Stimulated activated naive CD4-positive, alpha-beta T cell treated with Interleukin-2 at 50 U/mL for 16 hours (primary cell): ENCODE measurements around the gene TMEM190.
A peak's percentile ranks its signal among the peaks of the same experiment; 100 is the strongest.
"Not testable (repeated sequence)": the region's sequence is repeated elsewhere in the genome, so short reads cannot be mapped to it uniquely, and the experiment has no call there.

ENCODE experiments used
- DNase-seq: peaks from one replicate; lab custom pipeline; 2025; lab: John Stamatoyannopoulos, UW

Gene TMEM190

DNA sequence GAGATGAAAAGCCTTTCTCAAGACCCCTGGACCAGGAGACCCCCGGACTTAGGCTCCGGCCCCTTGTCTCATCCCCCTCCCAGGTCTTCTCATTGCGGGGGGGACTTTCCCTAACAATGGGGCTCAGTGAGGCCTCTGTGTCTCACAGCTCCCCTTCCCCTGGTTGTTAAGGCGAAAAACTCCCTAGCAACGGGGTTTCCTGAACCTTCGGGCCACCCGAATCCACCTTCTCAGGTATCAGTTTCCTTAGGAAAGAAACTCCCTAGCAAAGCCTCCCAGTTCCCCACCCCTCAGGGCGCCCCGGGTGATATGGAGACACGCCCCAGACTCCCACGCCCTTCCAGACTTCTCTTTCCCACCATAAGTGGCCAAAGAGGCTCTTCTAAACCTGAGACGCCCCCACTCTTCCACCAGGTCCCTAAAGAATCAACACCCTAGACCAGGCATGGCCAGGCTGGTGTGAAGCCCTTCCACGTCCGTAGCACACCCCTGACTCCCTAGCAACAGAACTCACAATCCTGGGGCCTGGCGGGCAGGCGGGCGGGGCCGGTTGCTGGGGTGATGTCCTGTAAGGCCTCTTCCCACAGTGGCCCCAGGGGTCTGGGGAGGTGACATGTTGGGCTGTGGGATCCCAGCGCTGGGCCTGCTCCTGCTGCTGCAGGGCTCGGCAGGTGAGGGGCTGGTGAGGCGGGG lies at the start of gene TMEM190:
Gene TMEM190 (plus strand): TSS at position 586 of the 693 bp plus-strand sequence. CDS start 28 bp downstream, at position 614.
- no peak for DNase-seq

DNA sequence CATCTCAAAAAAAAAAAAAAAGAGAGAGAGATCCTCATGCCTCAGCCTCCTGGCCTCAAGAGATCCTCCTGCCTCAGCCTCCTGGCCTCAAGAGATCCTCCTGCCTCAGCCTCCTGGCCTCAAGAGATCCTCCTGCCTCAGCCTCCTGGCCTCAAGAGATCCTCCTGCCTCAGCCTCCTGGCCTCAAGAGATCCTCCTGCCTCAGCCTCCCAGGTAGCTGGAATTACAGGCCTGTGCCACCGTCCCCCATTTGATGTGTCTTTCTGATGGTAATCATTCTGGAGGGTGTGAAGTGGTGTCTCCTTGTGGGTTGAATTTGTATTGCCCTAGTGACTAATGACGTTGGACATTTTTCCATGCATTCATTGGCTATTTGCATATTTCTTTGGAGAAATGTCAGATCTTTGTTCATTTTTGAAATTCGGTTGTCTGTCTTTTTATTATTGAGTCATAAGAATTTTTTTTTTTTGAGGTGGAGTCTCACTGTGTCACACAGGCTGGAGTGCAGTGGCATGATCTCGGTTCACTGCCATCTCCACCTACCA lies 47.8 kb upstream of the TMEM190 start:
- not testable (repeated sequence) for DNase-seq

DNA sequence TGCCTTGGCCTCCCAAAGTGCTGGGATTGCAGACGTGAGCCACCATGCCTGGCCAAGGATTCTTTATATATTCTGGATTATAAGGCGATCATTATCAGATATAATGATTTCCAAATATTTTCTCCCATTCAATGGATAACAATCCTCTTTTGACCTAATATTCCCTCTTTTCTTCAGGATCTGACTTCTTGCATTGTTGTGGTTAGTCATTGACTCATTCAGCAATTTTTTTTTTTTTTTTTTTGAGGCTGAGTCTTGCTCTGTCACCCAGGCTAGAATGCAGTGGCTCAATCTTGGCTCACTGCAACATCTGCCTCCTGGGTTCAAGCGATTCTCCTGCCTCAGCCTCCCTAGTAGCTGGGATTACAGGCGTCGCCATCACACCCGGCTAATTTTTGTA lies 46.8 kb upstream of the TMEM190 start:
- not testable (repeated sequence) for DNase-seq

DNA sequence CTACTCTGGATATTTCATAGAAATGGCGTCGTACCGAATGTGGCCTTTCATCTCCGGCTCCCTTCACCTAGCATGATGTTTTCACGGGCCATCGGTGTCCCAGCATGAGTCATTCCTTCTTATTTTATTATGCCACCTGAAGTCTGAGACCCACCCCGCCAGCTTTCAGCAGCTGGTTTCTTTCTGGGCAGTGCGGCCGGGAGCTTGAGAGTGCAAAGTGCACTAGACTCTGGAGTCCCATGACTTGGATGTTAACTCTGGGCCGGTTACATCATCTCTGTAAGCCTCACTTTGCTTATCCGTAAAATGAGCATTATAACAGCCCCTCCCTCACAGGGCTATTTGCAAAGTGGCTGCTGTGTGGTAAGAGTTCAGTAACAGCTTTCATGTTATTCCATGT lies 42.8 kb upstream of the TMEM190 start:
- DNase-seq, result no peak

DNA sequence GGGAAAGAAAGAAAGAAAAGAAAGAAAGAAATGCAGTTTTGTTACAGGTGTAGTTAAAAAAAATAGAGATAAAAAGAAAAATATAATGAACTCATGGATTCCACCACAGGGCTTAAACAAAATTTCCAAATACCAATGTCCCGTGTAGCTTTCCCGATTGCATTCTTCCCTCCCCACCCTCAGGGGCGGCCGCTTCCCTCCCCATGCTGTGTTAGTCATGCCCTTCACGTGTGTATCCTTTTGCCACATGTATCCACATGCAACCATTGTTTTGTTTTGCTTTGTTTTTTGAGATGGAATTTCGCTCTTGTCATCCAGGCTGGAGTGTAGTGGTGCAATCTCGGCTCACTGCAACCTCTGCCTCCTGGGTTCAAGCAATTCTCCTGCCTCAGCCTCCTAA lies 40.5 kb upstream of the TMEM190 start:
- DNase-seq, result no peak

DNA sequence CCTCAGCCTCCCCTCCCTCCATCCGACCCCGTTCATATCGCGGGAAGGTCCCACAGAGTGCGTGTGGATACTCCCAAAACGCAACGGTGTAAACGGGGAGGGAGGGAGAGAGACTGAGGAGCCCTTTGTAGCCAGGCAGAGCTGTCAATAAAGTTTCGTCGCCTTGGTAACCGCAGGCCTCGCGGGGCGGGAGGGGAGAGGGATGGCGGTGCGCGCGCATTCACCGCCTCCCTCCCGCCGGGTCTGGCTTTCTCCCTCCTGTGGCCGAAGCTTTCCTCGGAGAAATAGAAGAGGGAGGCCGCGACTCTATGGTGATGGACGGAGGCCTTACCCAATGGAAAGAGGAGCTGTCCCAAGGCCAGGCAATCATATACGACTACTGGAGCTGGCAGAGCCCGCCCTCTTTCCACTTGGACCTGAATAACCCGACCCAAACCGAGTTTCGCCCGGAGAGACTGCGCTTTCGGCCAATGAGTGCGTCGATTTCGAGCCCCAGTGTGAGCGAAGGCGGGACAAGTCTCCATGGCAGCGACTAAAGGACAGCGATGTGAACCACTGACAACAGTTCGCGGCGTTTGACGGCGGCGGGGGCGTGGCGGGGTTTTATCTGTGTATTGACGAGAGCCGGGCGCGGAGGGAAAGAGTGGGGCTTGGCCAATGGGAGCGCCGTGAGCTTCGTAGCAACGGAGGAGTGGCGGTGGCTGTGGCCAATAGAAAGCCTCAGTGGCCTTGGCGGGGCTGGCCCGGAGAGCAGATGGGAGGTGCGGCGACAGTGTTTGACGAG lies 37.3 kb upstream of the TMEM190 start, which contains the start of gene KMT5C:
Gene KMT5C (plus strand): TSS at position 772 of the 784 bp plus-strand sequence. CDS start 2,061 bp downstream, outside the sequence.
- DNase-seq, result peak; percentile 100

DNA sequence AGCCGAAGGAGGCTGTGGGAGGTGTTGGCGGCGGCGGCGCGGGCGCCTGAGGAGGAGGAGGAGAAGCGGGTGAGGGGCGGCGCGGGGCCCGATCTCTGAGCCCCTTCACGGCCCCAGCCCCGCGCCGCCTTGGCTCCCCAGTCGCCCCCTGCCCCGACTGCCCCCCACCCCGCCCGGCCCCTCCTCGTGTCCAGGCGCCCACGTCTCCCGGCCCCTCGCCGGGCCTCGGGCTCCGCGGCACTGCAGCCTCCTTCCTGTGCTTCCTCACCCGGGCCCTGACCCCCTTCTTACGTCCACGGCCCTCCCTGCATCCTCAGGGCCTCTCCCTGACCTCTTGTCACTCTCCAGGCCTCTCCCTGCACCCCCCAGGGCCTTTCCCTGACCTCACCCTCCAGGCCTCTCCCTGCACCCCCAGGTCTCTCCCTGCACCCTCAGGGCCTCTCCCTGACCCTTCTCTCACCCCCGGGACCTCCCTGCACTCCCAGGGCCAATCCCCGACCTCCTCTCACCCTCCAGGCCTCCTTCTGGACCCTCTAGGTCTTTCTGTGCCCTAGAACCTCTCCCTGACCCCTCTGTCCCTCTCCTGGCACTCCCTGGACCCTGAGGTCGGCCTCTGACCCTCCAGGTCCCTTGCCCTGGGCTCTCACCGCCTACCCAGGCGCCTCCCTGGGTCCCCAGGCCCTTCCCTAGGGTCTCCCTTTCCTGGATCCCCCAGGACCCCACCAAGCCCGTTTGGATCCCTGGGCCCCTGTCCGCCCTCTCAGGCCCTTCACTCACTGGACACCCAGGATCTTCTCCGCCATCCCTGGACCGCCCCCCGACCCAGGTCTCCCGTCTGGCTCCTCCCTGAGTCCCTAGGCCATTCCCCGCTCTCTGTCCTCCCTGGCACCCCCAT lies 36.5 kb upstream of the TMEM190 start:
- DNase-seq, result no peak

DNA sequence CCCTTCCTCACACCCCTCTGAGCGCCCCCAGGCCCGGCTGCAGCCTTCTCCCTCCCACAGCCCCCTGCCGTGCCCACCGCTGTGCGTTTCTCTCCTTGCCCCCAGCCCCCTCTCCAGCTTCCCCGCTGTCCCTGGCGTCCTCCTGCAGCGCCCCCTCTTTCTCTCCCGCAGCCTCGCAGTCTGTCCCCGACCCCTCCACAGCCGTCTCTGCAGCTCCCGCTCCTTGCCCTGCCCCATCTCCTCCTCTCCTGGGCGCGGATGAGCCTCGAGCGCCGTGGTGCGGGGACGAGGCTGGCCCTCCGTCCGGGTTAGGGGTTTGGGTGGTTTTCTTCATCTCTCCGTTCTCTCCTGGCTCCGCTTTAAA lies 35.9 kb upstream of the TMEM190 start:
- no peak for DNase-seq

DNA sequence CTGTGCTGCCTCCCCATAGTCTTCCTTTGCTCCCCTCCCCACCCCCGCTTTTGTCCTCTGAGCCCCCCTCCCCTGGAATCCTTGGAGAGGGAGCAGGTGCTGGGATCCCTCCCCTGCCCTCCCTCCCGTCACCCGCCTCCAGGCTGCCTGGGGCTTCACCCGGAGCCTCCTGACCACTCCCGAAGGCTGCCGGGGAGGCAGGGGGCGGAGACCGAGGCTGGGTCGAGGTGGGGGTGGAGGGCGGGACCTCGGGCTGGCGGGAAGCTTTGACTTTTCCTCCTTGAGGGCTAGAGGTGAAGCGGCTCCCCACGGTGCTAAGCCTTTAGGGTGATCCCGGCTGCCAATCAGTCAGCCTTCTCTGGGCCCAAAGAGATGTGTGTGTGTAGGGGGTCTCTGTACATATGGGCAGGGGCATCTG lies 35.4 kb upstream of the TMEM190 start:
- peak; percentile 48 for DNase-seq

DNA sequence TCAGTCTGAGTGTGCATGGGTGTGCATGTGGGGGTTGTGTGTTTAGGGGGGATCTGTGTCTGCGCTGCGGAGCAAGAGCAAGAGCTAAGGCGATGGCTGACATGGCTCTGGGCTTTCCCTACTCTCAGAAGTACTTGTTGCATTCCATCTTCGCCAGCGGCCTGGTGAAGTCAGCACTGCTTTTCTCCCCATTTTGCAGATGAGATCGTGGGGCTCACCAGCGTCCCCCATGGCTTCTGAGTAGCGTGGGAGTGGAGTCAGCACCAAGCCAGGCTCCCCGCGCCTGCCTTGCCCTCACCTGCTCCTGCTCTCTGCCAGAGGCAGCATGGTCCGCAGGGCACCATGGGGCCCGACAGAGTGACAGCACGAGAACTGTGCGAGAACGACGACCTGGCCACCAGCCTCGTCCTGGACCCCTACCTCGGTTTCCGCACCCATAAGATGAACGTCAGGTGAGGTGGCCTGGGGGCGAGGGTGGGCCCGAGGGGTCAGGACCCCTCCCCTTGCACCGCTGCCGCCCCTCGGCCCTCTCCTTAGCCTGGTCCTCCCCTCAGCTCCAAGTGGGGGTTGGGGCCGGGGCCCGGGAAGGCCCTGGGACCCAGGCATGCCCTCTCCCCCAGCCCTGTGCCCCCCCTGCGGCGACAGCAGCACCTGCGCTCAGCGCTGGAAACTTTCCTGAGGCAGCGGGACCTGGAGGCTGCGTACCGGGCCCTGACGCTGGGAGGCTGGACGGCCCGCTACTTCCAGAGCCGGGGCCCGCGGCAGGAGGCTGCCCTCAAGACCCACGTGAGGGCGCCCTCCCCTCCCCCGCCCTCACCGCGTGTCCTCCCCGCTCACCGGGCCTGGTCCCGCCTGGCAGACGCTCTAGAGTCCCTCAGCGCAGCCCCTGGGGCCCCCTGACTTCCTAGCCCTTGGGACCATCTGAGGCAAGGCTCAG lies 34.8 kb upstream of the TMEM190 start:
- DNase-seq, result no peak

DNA sequence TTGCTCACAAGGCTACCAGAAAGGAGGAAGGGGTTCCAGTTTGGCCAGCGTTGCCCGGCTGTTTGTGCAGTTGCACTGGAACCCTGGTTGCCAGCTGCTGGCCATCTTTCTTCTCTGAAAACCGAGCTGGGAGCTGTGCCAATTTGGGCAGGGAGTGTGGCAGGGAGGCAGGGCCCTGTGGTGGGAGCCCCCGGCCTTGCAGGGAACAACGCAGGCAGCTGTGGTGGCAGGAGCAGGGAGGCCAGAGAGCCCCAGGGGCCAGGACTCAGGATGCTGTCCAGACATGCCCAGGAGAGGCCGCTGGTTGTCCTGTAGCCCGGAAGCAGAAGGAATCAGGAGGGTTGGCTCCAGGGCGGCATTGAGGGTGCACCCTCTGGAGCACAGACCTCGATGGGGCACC lies 32.2 kb upstream of the TMEM190 start:
- no peak for DNase-seq

DNA sequence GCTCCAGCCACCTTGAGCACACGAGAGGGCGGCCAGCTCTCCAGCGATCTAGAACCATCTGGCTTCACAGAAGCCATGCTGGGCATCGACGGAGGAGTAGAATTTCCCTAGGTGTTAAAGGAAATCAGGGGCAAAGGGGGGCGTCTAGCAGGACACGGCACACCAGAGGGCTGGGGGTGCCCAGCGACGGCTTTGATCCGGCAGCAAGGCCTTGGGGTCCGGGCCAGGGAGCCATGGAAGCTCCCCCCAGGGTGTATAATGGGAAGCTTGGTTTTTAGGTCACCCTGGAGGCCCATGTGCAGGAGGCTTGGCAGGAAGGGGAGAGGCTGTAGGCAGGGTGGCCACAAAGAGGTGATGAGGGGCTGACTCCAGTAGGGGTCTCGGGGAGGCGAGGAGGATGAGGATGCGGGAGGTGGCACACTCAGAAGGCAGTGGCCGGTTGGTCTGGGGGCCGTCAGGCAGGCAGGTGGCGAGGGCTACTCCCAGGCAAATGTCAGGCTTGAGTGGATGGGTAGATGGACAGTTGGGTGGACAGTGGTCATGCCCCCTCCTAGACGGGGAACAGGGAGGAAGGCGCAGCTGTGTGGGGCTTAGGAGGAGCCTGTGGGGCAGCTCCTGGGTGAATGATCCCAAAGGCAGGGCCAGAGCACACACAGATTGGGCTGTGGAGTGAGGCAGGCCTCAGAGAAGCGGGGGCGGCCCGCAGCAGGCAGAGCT lies 31.4 kb upstream of the TMEM190 start:
- DNase-seq, result no peak

DNA sequence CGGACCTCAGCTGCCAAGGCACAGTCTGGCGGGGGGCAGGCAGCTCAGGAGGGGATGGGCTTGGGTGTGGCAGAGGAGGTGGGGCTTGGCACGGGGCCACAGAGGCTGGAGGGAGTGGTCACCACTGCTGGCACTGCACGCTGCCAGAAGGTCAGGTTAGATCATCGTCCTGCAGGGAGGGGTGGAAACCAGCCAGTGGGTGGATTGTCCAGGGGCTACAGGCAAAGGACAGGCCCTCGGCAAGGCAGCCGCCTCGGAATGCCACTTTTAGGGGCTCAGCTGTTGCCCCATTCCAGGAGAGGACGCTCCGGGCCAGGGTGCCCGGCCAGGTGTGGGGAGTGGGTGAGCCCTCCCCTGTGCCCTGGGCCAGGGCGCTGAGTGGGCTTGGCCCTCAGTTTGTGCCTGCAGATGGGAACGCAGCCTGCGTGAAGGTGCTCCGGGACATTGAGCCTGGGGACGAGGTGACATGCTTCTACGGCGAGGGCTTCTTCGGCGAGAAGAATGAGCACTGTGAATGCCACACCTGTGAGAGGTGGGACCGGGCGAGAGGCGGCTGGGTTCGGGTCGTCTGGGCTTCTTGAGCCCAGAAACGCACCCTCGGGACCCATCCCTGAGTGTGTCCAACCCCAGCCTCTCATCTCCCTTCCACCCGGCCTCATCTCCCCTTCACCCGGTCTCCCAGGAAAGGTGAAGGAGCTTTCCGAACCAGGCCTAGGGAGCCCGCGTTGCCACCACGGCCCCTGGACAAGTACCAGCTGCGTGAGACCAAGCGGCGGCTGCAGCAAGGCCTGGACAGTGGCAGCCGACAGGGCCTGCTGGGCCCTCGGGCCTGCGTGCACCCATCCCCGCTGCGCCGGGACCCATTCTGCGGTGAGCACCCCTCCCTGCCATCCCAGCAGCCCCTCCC lies 30.6 kb upstream of the TMEM190 start:
- DNase-seq, result no peak

DNA sequence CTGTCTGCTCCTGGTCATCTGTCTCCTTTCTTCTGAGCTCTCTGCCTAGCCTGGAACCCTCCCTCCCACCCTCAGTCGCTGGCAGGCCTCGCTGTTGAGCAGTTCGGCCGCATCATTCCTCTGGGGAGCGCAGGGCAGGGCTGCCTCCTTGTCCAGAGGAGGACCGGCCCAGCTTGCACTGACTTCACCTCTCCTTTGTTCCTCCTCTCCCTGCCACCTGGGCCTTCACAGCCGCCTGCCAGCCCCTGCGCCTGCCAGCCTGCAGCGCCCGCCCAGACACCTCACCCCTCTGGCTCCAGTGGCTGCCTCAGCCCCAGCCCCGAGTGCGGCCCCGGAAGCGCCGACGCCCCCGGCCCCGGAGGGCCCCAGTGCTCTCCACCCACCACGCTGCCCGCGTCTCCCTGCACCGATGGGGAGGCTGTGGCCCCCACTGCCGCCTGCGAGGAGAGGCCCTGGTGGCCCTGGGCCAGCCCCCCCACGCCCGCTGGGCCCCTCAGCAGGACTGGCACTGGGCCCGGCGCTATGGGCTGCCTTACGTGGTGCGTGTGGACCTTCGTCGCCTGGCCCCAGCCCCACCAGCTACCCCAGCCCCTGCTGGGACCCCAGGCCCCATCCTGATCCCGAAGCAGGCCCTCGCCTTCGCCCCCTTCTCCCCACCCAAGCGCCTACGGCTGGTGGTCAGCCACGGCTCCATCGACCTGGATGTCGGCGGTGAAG lies 29.7 kb upstream of the TMEM190 start:
- no peak for DNase-seq

DNA sequence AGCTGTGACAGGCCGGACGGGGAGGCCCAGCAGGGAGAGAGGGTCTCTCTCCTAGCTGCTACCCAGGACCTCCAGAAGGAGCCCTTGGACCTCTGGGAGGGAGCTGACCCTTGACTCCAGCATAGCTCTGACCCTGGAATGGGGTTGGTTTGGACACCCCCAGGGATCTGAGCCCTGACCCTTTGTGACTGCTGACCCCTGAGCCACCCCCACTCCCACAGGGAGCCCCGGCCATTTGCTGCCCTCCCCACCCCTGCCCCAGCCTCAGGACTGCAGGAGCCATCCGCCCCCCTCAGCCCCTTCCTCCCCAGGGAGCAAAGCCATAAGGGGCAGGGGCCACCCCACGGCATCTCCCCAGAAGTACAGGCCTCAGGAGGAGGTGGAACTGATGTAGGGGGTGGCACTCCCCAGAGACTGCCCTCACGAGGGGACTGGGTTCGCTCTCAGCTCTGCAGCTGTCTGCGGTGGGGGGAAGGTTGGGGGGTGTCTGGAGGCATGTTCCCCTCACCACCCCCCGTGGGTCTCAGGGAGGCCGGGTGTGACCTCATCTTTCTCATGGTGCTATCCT lies 29.1 kb upstream of the TMEM190 start:
- no peak for DNase-seq

DNA sequence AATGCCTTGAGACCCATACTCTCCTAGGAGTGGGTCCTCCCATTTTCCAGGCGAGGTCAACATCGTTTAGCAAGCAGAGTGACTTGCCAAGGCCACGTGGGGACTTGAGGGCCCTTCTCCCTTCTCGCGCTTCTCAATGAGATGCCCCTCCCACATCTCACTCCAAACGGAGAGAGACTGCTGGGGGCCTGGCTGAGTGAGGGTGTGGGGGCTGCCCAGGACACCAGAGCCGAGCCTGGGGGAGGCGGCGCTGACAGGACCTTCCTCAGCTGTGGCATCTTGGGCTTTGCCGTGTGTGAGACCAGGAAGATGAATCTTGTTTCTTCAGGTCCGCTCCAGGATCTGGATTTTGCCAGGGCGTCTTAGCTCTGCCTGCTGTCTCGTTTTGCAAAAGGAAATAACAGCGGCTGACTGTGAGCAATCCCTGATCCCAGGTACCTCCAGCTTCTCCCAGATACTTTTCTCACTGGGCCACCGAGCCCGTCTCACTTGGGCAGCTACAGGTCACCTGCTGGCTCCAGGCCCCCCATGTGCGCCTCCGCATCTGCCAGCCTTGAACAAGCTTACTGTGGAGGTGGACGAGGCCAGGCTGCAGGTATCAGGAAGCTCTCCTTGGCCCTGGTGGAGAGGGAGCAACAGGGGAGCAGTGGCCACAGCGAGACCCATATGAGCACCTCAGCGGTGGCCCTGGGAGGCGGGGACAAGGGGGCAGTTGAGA lies 28.1 kb upstream of the TMEM190 start:
- DNase-seq, result no peak

DNA sequence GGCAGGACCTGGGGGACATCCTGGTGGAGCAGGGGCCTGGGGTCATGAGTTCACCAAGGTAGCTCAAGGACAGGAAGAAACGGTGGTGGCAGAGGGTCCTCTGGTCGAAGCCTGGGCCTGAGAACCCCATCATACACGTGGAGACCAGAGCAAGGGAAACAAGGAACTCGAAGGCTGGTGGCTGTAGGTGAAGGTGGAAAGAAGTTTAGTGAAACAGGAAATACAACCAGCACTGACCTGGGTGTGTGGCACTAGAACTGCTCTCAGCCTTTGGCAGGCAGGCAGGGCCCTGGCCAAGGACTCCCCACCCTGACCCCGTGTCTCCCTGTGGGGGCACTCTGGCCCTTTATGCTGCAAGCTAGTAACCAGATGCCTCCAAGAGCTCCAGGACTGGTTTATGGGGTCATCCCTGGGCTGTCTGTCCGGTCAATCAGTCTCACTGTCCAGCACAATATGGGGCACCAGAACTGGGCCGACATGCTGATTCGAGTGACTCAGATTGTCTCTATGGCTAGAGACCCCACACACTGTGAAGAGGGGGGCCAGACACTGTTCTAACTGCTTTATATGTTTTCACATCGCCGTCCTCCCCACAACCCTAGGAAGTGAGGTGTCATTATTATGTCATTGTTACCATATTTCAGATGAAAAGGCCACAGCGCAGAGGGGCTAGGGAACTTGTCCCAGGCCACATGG lies 25.9 kb upstream of the TMEM190 start:
- DNase-seq, result no peak
